Suprapubic skin (tissue), 4 donors: ENCODE data around the gene BTBD18. TPM values are rescaled to one million over a fixed set of nuclear protein-coding genes. Genes with fewer than 3 reads are reported as not detected.

Source experiments
- DNase-seq, 2 donors: peaks; one replicate each; pipeline ENCODE4 v3.0.0-alpha.2; 2019; ENCODE audit warnings: low spot score in 2 of 2
- H3K27ac ChIP-seq: fragments of 200-600 bp; sonication (generic); one replicate; pipeline ENCODE4 v1.5.1; 2019
- H3K27me3 ChIP-seq: fragments of 200-600 bp; sonication (generic); one replicate; pipeline ENCODE4 v1.5.1; 2019
- H3K36me3 ChIP-seq: fragments of 200-600 bp; sonication (generic); one replicate; pipeline ENCODE4 v1.5.1; 2019
- H3K4me1 ChIP-seq: fragments of 200-600 bp; sonication (generic); one replicate; pipeline ENCODE4 v1.5.1; 2019
- H3K4me3 ChIP-seq: fragments of 200-600 bp; sonication (generic); one replicate; pipeline ENCODE4 v1.5.1; 2019; ENCODE audit warnings: mild to moderate bottlenecking
- H3K9me3 ChIP-seq: fragments of 200-600 bp; sonication (generic); one replicate; pipeline ENCODE4 v1.5.1; 2019
- EP300 ChIP-seq: sonication (generic); formaldehyde crosslinking; IDR thresholded peaks from one replicate; pipeline ENCODE4 v1.6.1; 2017; ENCODE audit warnings: antibody characterized with exemption
- POLR2A ChIP-seq, 2 donors: fragments of 450-650 bp; IDR thresholded peaks; one replicate each; pipeline ENCODE4 v1.6.1; 2017; ENCODE audit warnings: antibody characterized with exemption in 2 of 2, mild to moderate bottlenecking in 2 of 2, moderate library complexity in 2 of 2
- POLR2AphosphoS5 ChIP-seq, 3 donors: sonication (generic); formaldehyde crosslinking; IDR thresholded peaks; one replicate each; pipeline ENCODE4 v1.6.1; 2017; ENCODE audit warnings: antibody characterized with exemption in 3 of 3
- WGBS: methylation state at CpG from one replicate; pipeline ENCODE4 v1.1.5; 2018; 5-methylcytosine and 5-hydroxymethylcytosine counted together
- total RNA-seq, 4 donors: library from RNA; depleted of rRNA; stranded (reverse); fragments of >200 nt; gene quantifications; one replicate each; pipeline ENCODE4 v1.1.0, GENCODE V29; 2016
- TF ChIP-seq, protein P1 (sequence below), 2 donors: fragments of 200-600 bp in 1 of 2; fragments of 450-650 bp in 1 of 2; sonication (generic) in 1 of 2; IDR thresholded peaks; one replicate each; pipeline ENCODE4 v1.5.1; 2016 to 2019; ENCODE audit warnings: antibody characterized with exemption in 2 of 2, mild to moderate bottlenecking in 1 of 2, moderate library complexity in 1 of 2

Gene BTBD18
- total RNA-seq, 4 donors from 2014 or later: not detected

DNA sequence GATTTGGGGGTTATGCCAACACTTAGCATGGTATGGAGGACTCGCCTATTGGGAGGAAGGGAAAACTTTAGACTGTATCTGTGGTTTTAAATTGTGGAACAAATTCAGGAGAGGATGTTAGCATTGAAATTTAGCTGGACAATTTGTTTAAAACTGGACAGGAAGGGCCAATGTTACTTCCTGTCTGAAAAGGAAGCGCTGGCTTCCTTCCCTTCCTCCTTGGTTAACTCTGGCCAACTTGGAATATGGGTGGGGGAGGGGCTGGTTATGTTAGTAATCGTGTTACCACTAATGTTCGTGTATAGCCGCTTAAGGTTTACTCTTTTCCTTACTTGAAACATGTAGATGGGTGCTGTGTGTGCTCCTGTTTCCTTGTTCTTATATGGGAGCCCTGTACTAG, 23.9 kb upstream of the BTBD18 start:
- DNase-seq: no peak
- WGBS: 55% methylated on average over 5 of the region's 5 CpGs
- H3K4me1 ChIP-seq: peaks cover 91% of the 10 kb centered on the region

DNA sequence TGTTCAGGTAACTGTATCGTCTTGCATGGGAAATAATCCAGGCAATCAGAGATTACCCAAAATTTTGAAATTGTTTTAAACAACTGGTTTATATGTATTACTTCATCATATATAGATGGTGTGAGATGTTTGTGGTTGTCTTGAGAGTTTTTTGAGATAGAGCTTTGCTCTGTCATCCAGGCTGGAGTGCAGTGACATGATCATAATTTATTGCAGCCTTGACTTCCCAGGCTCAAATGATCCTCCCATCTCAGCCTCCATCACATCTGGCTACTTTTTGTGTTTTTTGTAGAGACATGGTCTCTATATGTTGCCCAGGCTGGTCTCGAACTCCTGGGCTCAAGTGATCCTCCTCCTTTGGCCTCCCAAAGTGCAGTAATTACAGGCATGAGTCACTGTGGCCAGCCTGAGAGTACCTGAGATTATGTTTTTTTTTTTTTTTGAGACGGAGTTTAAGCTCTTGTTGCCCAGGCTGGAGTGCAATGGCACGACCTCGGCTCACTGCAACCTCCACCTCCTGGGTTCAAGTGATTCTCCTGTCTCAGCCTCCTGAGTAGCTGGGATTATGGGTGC, 21.5 kb upstream of the BTBD18 start:
- TF ChIP-seq POLR2A (IDR thresholded peaks at IDR 0.05) (no peak), POLR2AphosphoS5 (IDR thresholded peaks at IDR 0.05) (no peak), EP300 (no peak)
- TF ChIP-seq, protein P1, sequence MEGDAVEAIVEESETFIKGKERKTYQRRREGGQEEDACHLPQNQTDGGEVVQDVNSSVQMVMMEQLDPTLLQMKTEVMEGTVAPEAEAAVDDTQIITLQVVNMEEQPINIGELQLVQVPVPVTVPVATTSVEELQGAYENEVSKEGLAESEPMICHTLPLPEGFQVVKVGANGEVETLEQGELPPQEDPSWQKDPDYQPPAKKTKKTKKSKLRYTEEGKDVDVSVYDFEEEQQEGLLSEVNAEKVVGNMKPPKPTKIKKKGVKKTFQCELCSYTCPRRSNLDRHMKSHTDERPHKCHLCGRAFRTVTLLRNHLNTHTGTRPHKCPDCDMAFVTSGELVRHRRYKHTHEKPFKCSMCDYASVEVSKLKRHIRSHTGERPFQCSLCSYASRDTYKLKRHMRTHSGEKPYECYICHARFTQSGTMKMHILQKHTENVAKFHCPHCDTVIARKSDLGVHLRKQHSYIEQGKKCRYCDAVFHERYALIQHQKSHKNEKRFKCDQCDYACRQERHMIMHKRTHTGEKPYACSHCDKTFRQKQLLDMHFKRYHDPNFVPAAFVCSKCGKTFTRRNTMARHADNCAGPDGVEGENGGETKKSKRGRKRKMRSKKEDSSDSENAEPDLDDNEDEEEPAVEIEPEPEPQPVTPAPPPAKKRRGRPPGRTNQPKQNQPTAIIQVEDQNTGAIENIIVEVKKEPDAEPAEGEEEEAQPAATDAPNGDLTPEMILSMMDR (IDR thresholded peaks at IDR 0.05): no peak
- Histone ChIP-seq H3K36me3 (no peaks in the 10 kb centered on the region), H3K4me3 (no peak overlapping the region), H3K27ac (peak overlapping the region; percentile 20), H3K4me1 (peaks cover 81% of the 10 kb centered on the region), H3K27me3 (no peaks in the 10 kb centered on the region), H3K9me3 (no peaks in the 10 kb centered on the region)
- DNase-seq: no peak
- 59% methylated on average over 5 of the region's 5 CpGs for WGBS

More for the DNA sequence above, 23.9 kb upstream of the BTBD18 start:
- Histone ChIP-seq H3K4me3 (no peak overlapping the region), H3K9me3 (no peaks in the 10 kb centered on the region), H3K27ac (peak overlapping the region; percentile 84), H3K36me3 (no peaks in the 10 kb centered on the region), H3K27me3 (no peaks in the 10 kb centered on the region)
- TF ChIP-seq POLR2AphosphoS5 (IDR thresholded peaks at IDR 0.05) (no peak), EP300 (no peak), POLR2A (IDR thresholded peaks at IDR 0.05) (no peak)
- TF ChIP-seq, protein P1 (IDR thresholded peaks at IDR 0.05): no peak

DNA sequence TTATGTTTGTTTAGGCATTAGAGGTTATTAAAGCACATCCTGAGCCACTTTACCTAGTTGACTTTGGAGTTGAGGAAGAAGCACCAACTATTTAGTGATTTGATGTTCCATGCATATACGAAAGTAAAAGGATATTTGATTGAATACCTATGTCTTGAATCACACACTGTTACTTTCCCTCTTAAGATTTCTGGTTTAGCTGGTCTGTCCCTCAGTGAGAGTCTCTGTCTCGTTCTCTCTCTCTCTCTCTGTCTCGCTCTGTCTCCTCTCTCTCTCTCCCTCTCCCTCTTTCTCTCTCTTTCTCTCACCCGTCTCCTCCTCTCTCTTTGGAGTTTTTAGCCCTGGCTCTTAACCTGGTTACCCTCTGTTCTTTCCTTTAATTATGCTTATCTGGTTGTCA, 20.9 kb upstream of the BTBD18 start:
- H3K4me1 ChIP-seq: peaks cover 76% of the 10 kb centered on the region
- TF ChIP-seq POLR2A (IDR thresholded peaks at IDR 0.05) (no peak), POLR2AphosphoS5 (IDR thresholded peaks at IDR 0.05) (no peak), EP300 (no peak)
- TF ChIP-seq, protein P1 (IDR thresholded peaks at IDR 0.05): no peak
- no peaks in the 10 kb centered on the region for H3K36me3 ChIP-seq
- no peak for DNase-seq
- H3K27ac ChIP-seq: peak overlapping the region; percentile 20
- no peaks in the 10 kb centered on the region for H3K27me3 ChIP-seq
- H3K4me3 ChIP-seq: no peak overlapping the region
- WGBS: 62% methylated on average over 4 of the region's 4 CpGs
- no peaks in the 10 kb centered on the region for H3K9me3 ChIP-seq

DNA sequence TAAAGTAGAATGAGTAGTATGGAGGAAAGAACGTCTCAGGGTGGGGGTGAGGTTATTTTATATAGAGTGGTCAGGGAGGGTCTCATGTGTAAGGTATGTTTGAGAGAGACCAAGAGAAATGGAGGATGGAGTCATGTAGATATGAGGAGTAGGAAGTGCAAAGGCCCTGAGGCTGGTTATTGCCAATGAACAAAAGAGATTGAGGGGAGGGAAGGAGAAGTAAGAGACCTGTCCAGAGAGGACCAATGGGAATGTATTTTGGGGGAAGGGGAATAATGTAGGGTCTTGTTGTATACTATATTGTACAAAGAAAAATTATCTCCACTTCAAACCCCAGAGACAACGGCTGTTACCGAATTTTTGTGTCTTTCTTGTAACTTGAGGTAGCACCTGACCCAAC, 19.7 kb upstream of the BTBD18 start:
- H3K4me1 ChIP-seq: peaks cover 74% of the 10 kb centered on the region
- no peaks in the 10 kb centered on the region for H3K36me3 ChIP-seq
- WGBS: 88% methylated on average over 3 of the region's 3 CpGs
- H3K9me3 ChIP-seq: no peaks in the 10 kb centered on the region
- DNase-seq: no peak
- H3K27ac ChIP-seq: no peak overlapping the region
- TF ChIP-seq EP300 (no peak), POLR2AphosphoS5 (IDR thresholded peaks at IDR 0.05) (no peak), POLR2A (IDR thresholded peaks at IDR 0.05) (no peak)
- TF ChIP-seq, protein P1 (IDR thresholded peaks at IDR 0.05): no peak
- H3K27me3 ChIP-seq: no peaks in the 10 kb centered on the region
- no peak overlapping the region for H3K4me3 ChIP-seq

DNA sequence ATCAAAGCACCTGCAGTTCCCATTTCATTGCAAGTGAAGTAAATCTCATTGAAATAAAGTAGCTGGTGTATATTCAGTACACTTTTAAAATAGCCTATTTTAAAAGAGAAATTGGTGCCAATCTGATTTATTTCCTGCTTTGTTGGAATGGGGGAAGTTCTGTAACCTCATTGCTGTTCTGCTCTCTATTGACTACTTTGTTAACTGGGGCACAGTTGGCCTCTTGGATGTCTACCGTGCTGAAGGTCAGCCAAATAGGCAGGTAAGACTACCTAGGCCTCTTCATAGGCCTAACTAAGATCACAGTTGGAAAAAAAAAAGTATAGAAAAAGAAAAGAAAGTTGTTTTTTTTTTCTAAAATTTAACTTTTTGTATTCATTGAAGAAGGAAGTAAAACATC, 19.2 kb upstream of the BTBD18 start:
- Histone ChIP-seq H3K36me3 (no peaks in the 10 kb centered on the region), H3K4me1 (peaks cover 74% of the 10 kb centered on the region), H3K27me3 (no peaks in the 10 kb centered on the region), H3K27ac (no peak overlapping the region), H3K9me3 (no peaks in the 10 kb centered on the region), H3K4me3 (no peak overlapping the region)
- DNase-seq: no peak
- TF ChIP-seq POLR2AphosphoS5 (IDR thresholded peaks at IDR 0.05) (no peak), POLR2A (IDR thresholded peaks at IDR 0.05) (no peak), EP300 (no peak)
- TF ChIP-seq, protein P1 (IDR thresholded peaks at IDR 0.05): no peak
- 29% methylated on average over 1 of the region's 1 CpG for WGBS
